HG03378 (cell line): ENCODE results near the gene GLB1L2.

Experiments used
- ATAC-seq: cut with Tn5 transposase; IDR thresholded peaks from one replicate; pipeline ENCODE4 v1.9.1; 2021; ENCODE audit warnings: mild to moderate bottlenecking, moderate library complexity; ENCODE audit not compliant: unreplicated experiment

The GLB1L2 gene

DNA sequence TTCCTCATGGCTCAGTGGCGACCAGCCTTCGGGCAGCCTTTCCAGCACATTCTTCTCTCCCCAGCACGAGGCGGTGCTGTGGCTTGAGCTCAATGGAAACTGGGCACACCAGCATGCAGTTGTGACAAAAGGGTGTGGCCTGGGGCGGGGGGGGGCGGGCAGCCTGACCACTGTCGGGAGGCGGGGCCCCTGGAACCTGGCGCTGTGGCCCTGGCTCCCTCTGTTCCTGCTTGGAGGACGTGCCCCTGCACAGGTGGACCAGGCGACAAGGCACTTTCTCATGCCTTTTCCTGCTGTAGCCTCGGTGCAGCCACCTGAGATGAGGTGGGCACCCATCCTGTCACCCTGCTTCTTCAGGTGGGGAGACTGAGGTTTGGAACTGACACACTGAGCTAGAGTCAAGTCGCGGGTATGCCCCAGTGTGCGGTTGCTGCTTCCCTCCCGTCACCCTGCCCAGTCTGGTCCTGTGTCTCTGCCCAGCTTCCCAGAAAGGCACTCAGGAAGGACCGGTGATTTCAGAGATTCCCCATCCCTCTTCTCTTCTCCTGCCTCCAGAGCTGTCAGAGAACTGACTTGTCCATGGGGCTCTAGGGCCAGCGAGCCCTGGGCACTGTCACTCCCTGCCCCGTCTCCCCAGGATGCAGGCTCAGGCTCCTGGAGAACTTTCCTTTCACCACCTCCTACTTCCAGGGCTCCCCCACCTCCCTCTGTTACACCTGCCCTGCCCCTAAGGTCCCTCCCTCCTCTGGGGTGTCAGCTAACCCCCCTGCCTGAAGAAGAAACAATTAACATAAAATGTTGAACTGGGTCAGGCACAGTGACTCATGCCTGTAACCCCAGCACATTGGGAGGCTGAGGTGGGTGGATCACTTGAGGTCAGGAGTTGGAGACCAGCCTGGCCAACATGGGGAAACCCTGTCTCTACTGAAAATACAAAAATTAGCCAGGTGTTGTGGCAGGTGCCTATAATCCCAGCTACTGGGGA lies 70.3 kb downstream of the GLB1L2 start:
- ATAC-seq: no peak

DNA sequence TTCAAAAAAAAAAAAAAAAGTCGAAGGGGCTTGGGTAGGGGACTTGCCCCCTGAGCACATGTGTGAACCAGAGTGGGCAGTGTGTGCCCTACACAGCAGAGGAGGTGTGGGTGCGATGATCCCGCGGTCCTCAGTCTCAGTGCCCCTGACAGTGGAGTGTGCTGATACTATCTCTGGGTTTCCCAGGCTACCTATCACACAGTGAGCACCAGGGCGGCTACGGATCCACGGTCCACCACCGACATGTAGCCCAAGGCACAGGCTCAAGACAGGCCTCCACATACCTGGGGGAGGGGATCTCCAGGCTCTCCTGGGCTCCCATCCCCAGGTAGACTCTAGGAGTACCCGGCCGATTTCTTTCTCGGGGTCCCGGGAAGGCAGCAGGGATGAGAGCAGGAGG lies 71.1 kb downstream of the GLB1L2 start:
- no peak for ATAC-seq

DNA sequence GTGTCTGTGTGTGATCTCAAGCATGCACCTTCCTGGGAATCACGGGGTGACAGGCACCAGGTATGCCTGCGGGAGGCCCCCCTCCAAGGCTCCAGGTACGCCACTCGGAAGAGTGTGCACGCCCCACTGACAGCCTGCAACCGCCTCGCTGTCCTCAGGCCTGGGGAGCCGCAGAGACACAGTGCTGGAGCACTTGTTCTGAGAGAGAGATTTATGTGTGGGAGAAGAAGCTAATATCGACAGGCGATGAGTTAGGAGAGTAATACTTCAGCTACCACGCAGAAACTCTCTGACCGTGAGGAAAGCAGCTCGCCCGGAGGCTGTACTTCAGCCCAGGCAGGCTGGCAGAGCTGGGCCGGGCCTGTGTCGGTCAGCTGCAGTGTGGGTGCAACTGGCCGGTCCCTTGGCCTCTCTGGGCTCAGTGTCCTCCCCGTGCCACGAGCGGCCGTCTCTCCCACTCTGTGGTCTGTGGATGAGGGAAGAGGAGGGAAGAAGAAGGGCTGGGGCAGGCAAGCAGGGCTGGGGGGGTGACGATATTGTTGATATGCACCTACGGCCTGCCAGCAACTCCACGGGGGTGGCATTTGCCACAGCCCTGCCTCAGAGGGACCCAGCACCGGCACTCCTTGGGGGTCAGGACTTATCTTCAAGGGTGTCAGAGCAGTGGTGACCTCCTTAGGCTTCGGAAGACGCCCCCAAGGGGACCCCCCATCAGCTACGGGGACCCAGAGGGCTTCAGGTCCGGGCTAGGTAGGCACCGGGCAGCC lies 73.0 kb downstream of the GLB1L2 start:
- no peak for ATAC-seq

DNA sequence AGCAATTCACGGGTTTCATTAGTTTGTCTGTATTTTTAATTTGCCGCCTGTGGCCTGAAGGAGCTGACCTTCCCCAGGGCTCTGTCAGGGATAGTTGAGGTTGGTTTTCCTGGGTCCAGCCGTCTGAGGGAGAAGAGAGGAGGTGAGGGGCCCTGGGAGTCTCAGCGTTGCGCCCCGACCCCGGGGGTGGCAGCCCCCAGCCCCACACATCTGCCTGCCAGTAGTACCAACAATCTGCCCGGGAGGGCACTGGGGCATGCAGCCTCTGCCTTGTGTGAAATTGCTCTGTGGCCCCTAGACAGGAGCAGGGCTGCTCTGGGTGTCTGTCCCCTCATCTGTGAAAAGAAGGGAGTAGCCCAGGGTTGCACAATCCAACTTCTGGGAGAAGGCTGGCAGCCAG lies 73.6 kb downstream of the GLB1L2 start:
- ATAC-seq: no peak

DNA sequence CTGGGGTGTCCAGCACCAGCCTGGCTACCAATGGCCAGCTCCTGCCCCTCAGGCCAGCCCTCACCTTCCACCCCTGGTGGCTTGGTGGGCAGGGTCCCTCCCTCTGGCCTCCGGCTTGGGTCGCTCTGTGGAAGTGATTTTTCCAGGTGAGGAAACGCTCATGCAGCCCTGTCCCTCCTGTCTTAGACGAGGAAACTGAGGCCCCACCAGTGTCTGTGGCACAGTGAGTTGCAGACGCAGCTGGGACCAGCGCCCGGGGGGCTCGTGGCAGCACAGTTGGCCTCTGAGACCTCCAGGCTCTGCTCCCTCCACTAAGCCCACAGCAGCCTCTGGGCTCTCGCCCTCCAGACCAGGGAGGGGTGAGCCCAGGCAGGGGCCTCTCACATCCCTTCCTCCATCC lies 74.1 kb downstream of the GLB1L2 start:
- ATAC-seq: no peak

DNA sequence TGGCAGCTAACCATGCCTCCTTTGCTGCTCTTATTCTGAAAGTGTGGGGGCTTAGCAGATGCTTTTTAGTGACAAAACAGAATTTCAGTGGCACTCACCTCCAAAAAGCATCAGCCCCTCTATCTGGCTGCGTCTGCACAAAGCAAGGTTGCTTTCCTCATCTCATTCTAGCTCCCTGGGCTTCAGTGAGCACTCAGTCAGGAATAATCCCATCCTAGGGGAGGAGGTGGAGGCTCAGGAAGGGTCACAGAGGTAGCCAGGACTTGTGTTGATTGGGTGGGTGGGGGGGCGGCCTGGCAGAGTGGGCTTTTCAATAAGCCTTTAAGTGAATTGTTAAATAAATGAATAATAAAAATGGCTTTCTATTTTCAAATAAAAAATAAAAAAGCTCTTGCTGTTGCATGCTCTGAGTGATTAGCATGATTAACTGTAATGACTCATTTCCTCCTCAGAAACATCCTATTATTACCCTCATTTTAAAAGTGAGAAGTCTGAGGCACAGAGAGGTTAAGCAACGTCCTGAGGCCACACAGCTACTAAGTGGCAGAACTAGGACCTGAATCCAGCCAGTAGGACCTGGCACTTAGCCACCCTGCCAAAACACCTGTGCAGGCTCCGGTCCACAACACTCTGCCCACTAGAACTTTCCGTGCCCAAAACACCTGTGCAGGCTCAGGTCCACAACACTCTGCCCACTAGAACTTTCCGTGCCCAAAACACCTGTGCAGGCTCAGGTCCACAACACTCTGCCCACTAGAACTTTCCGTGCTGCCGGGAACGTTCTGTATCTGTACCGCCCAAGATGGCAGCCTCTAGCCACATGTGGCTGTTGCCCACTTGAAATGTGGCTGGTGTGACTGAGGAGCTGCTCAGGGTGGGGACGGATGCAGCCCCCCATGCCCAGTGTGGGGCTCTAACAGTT lies 74.7 kb downstream of the GLB1L2 start:
- no peak for ATAC-seq

DNA sequence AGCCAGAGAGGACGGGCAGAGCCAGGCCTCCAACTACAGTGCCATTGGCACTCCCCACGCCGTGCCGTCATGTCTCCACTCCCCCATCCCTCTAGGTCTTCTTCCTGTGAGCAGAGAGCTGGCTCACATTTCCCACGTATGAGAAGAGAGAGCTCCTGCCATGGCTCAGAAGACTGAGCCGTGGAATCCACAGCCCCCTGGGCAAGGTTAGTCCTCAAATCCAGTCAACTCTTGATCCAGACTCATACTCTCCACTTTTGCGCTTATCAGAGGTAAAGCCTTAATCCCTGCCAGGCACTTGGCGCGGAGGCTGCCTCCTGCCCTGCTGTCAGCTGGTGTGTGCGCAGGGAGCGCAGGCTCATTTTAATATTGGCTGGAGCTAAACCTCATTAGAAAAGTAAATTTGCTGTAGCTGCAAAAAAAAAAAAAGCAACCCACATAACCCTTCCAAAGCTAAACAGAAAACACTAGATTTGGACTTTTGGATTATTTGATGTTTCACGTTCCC lies 75.6 kb downstream of the GLB1L2 start:
- ATAC-seq: no peak

DNA sequence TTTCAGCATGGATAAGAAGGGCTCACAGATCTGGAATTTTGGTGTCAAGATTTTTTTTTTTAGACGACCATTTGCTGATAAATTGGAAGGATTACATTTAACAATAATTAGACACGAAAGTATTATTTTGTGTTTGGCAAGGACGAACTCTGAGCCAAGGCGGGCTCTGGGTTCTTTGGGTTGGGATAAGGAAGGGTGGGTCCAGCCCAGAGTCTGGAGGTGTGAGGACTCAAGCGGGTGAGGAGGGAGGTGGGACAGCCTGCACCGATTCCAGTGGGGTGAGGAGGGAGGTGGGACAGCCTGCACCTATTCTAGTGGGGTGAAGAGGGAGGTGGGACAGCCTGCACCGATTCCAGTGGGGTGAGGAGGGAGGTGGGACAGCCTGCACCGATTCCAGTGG lies 76.1 kb downstream of the GLB1L2 start:
- no peak for ATAC-seq

DNA sequence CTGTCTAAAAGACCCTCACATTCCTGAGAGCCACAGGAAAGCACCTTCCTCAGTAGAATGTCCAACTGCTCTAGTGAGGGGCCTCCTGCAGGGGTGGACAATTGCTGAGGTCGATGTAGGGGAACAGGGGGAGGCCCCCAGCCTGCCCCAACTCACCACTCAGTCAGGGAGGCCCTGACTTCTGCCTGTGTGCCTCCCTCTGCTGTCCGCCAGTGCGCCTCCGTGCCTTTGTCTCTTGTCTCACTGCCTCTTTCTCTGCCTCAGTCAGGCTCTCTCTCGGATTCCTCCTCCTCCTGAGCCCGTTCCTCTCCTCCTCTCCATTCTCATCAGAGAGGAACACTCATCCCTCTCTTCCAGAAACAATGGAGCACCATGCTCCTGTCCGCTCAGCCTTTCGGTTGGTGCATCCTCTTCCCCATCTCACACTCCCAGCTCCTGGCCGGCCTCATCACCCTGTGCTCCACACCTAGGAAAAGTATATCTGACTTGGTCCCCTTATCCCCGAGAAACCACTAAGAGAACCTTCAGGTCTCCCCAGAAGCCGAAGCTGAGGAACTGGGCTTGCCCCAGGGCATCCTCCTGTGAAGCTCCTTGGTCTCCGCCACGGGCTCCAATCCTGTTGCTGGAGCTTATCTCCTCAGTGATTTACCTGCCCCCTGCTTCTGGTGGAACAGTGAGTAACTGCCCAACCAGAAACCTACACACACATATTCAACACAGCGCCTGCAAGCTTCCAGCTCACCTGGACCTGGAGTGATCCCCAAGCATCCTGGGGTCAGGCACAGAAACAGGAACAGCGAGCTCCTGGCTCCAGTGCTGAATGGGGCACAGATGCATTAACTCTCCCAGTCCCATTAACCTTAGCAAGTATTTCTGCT lies 78.0 kb downstream of the GLB1L2 start:
- no peak for ATAC-seq

DNA sequence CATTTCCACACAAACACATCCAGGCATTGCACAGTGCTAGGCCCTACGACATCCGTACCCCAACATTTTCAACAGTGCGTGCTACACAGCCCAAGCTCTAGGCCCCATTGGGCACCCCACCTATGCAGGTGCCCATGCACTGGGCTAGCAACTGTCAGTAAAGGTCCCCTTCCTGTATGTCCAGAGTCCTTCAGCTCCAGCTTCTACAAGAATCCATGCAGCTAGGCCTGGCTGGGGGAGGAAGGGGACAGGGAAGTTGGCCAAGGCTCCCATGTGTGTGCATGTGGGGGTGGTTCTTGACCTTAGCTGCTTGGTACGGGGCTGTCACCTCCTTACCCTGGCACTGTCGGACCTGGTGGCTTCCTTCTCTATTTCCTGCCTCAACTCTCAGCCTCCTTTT lies 79.0 kb downstream of the GLB1L2 start:
- ATAC-seq: no peak

DNA sequence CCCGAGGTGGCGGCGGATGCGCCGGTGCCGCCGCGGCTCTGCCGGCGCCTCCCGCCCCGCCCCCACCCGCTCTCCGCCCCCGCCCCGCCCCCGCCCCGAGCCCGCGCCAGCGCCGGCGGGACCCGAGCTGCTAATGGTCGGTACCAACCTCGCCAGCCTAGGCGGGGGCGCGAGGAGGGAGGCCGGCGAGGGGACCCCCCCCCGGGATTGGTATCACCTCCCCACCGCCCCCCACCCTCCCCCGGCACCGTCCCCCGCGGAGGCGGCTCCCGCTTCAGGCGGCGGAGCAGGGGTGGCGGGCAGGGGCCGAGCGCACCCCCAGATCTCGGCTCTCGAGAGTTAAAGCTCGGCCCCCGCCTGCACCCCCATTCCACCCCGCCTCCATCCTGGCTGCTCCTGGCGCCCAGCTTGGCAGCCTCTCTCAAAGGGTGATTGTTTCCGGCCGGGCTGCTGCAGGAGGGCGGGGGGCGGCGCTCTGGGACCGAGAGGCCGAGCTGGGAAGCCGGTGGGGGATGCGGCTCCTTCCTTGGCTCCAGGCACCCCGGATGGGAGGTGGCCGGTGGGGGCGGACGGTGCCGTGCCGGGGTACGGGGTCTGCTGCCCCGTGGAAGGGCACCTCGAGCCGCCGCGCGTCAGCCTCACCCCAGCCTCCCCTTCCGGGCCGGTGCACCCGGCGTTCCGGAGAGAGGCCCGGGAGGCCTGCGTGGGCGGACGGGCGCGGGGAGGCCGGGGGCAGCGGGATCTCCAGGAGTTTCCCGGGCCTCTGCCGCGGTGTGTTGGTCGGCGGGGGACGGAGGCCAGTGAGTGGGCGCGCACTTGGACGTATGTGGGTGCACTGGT lies 80.6 kb downstream of the GLB1L2 start, which contains the start of gene B3GAT1:
Gene B3GAT1 (minus strand): TSS at position 40 of the 840 bp plus-strand sequence. CDS start 24,583 bp downstream, outside the sequence.
- no peak for ATAC-seq

DNA sequence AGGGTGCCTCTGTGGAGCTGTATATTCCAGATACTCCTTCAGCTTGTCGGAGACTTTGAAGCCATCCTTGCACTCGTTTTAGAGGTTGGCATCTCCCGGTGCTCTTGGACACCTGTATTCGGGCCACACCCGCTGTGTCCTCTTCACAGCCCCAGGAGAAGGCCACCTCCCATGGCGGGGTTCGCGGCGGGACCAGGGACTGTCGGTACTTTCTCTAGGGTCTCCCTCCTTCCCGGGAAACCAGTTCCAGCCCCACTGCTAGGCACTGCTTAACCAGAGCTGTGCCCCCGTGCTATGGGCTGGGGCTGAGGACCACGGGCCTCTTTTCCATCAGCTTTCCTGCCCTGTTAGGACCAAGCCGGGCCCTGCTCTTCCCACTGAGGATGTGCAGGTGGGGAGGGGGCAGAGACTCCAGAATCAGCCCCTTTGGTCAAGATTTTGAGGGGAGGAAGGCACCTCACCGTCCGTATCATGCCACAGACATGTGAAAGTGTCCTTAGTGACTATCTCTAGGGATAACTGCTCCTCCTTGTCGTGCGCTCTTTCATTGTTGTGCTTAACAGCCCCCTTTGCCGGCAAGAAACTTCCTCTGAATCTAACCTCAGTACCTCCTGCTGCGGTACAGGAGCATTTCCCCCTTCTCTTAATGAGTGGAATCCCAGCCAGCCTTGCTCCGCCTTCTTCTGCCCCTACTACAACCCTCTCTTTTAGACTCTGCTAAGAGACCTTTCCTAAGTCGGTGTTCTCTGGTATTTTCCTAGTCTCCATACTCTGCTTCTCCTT lies 81.4 kb downstream of the GLB1L2 start:
- no peak for ATAC-seq

DNA sequence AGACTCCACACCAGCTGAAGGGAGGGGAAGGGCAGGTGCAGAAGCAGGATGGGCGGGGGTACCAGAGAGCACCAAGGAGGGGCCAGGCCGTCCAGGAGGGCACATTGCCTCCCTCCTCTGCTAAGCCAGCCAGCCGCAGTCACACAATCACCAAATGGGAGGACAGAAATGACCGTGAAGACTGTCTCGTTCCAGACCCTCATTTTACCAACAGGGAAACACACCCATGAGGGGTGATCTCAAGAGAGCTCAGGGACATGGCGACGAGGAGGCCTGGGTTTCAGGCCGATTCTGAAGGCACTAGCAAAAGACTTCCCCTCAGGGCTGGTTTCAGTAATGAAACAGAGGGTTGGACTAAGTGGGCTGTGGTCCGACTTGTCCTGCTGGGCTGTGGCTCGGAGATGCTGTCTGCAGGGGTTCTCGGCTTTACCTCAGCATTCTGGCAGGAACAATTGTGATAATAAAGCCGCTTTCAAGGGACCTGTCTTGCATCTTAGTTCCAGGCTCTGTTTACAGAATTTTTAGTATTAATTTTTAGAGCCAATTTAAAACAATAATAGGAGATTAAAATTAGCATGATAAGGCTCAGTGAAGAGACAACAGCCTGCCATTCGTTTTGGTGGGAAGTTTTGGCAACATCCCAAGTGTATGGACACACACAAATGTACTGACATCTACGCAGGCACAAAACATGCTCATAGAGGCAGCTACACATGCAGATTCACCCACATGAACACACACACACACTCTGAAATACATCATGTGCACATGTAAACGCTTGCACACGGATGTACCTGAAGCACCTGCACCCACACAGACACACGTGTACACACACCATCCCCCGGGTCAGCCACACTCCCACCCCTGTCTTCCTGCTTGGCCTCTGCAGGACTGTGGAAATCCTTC lies 82.3 kb downstream of the GLB1L2 start:
- ATAC-seq: no peak

DNA sequence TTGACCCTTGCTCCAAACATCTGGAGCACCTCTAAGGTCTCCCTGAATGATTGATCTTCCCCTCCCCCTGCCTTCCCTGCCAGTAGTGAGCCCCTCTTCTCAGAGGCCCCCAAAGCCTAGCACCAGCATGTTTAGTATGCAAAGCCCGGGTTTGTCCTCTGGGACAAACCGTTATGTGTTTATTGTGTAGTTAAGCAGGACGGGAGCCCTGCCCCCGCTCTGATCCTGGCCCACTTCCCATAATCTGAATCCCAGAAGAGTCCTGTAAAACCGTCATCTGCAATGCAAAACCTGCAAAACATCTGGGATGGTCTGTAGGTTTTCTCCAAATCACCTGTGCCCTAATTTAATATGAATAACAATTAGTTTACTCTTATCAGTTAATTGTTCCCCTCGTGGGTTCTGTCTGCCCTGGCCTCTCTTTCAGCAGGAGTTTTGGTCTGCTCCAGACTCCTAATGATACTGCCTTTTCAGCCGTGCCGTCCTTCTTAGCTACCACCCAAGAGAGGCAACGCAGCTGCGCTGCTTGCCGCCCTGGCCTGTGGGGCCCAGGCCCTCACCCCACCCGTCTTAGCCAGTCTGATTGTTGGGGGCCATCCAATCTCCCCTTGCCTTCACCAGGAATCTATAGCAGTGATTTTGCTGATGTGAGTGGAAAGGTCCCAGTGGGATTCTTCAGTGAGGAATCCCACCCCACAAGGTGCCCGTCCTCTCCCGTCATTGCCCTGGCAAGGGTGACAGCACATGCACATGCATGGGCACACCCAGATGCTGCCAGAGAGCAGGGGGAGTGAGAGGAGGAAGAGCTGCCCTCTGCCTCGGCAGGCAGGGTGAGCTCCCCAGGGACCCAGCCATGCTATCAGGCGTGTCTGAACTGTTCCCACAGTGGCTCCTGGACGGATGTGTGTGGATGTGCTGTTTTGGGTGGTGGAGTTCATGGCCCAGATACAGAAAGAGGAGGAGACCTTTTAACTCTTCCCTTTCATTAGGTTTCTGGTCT lies 83.3 kb downstream of the GLB1L2 start:
- no peak for ATAC-seq

DNA sequence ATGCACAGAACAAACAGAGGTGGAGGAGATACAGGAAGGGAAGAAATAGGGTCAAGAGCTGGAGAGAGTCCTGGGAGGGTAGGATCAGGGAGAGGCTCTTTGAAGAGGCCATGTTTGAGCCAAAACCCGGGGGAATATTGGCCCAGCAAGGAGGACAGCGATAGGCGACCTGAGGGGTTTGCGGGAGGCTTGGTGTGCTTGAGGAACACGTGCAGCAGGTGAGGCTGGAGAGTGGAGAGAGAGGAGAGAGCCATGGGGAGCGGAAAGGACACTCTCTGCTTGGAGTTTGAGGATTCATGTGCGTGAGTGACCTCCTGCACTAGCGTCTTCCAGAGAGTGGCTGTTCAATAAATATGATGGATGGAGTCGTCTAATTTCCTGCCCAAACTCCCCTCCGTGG lies 84.9 kb downstream of the GLB1L2 start:
- ATAC-seq: no peak
